Tibial nerve (tissue), 4 donors: Measurements from ENCODE around the gene COA4. TPM values are rescaled to one million over a fixed set of nuclear protein-coding genes. Genes with fewer than 3 reads are reported as not detected.
A peak's percentile ranks its signal among the peaks of the same experiment; 100 is the strongest.

Experiments used
- DNase-seq, 2 donors: peaks; one replicate each; pipeline ENCODE4 v3.0.0-alpha.2; 2019; ENCODE audit warnings: low spot score in 2 of 2
- H3K27ac ChIP-seq, 4 donors: fragments of 200-600 bp; sonication (generic) in 3 of 4; one replicate each; pipeline ENCODE4 v1.5.1; 2017 to 2019; ENCODE audit warnings: mild to moderate bottlenecking in 1 of 4
- H3K27me3 ChIP-seq, 2 donors: fragments of 200-600 bp; sonication (generic) in 1 of 2; one replicate each; pipeline versions ENCODE4 v1.5.1 to v1.6.0; 2017 to 2019
- H3K36me3 ChIP-seq, 3 donors: fragments of 200-600 bp; sonication (generic); one replicate each; pipeline ENCODE4 v1.5.1; 2018 to 2019
- H3K4me1 ChIP-seq, 4 donors: fragments of 200-600 bp; sonication (generic) in 3 of 4; one replicate each; pipeline ENCODE4 v1.5.1; 2017 to 2019
- H3K4me3 ChIP-seq, 4 donors: fragments of 200-600 bp; sonication (generic) in 3 of 4; one replicate each; pipeline ENCODE4 v1.5.1; 2017 to 2019; ENCODE audit warnings: mild to moderate bottlenecking in 1 of 4, moderate library complexity in 1 of 4
- H3K9me3 ChIP-seq, 4 donors: fragments of 200-600 bp; sonication (generic) in 3 of 4; one replicate each; pipeline ENCODE4 v1.5.1; 2017 to 2019
- CTCF ChIP-seq, 5 experiments: fragments of 200-600 bp in 3 of 5; fragments of 450-650 bp in 2 of 5; sonication (generic) in 3 of 5; IDR thresholded peaks; one replicate each; pipeline ENCODE4 v1.5.1; 2016 to 2019; ENCODE audit warnings: antibody characterized with exemption in 5 of 5, mild to moderate bottlenecking in 3 of 5, moderate library complexity in 2 of 5
- EP300 ChIP-seq, 2 donors: sonication (generic); formaldehyde crosslinking; IDR thresholded peaks; one replicate each; pipeline ENCODE4 v1.6.1; 2017; ENCODE audit warnings: antibody characterized with exemption in 2 of 2, mild to moderate bottlenecking in 1 of 2
- POLR2A ChIP-seq, 2 donors: fragments of 450-650 bp; IDR thresholded peaks; one replicate each; pipeline ENCODE4 v1.6.1; 2017; ENCODE audit warnings: antibody characterized with exemption in 2 of 2, mild to moderate bottlenecking in 2 of 2, moderate library complexity in 2 of 2
- WGBS, 2 donors: methylation state at CpG; one replicate each; pipeline ENCODE4 v1.1.5; 2018; 5-methylcytosine and 5-hydroxymethylcytosine counted together
- total RNA-seq, 4 donors: library from RNA; depleted of rRNA; stranded (reverse); fragments of >200 nt; gene quantifications; one replicate each; pipeline ENCODE4 v1.1.0, GENCODE V29; 2016

COA4 gene
- total RNA-seq, 4 donors from 2014 or later = 63.2 to 100 (median 69.2) TPM

- 63 to 70% methylated on average over 2 of the region's 2 CpGs for WGBS, 2 donors
- Histone ChIP-seq H3K9me3 (no peaks in the 10 kb centered on the region), H3K4me3 (no peak overlapping the region), H3K27me3 (no peaks in the 10 kb centered on the region), H3K27ac (peak overlapping the region in 1 of 4 donors; percentile 1), H3K4me1 (no peaks in the 10 kb centered on the region), H3K36me3 (peaks cover 0 to 53% (median 5%) of the 10 kb centered on the region in 3 donors)
- no peak for DNase-seq
- TF ChIP-seq EP300 (IDR thresholded peaks at IDR 0.05) (no peak), POLR2A (IDR thresholded peaks at IDR 0.05) (no peak), CTCF (IDR thresholded peaks at IDR 0.05) (no peak)
These were observed 10.1 kb downstream of the COA4 start for GRCh38 chr11:73866586-73866996.

- H3K9me3 ChIP-seq = no peaks in the 10 kb centered on the region
- no peaks in the 10 kb centered on the region for H3K4me1 ChIP-seq
- H3K4me3 ChIP-seq = no peak overlapping the region
- TF ChIP-seq CTCF (IDR thresholded peaks at IDR 0.05) (no peak), POLR2A (IDR thresholded peaks at IDR 0.05) (no peak), EP300 (IDR thresholded peaks at IDR 0.05) (no peak)
- no peak for DNase-seq
- peaks cover 0 to 48% (median 5%) of the 10 kb centered on the region in 3 donors for H3K36me3 ChIP-seq
- H3K27me3 ChIP-seq = no peaks in the 10 kb centered on the region
- WGBS, 2 donors = 83 to 86% methylated on average over 5 of the region's 5 CpGs
- H3K27ac ChIP-seq = peak overlapping the region in 1 of 4 donors; percentile 1
These were observed 10.5 kb downstream of the COA4 start for GRCh38 chr11:73866095-73866579.

- DNase-seq = no peak
- Histone ChIP-seq H3K9me3 (no peaks in the 10 kb centered on the region), H3K27ac (no peak overlapping the region), H3K4me1 (peaks cover 0 to 1% (median 0%) of the 10 kb centered on the region in 4 donors), H3K36me3 (peaks cover 0 to 25% (median 5%) of the 10 kb centered on the region in 3 donors), H3K27me3 (no peaks in the 10 kb centered on the region), H3K4me3 (no peak overlapping the region)
- no peak for TF ChIP-seq CTCF (IDR thresholded peaks at IDR 0.05)
- no peak for TF ChIP-seq POLR2A (IDR thresholded peaks at IDR 0.05)
- TF ChIP-seq EP300 (IDR thresholded peaks at IDR 0.05) = no peak
- WGBS, 2 donors = 75 to 82% methylated on average over 4 of the region's 4 CpGs
These were observed 13.7 kb downstream of the COA4 start for GRCh38 chr11:73862986-73863385.

GRCh38 chr11:73860202-73860601 is 16.4 kb downstream of the COA4 start:
- TF ChIP-seq POLR2A (IDR thresholded peaks at IDR 0.05) = no peak
- no peak for TF ChIP-seq EP300 (IDR thresholded peaks at IDR 0.05)
- TF ChIP-seq CTCF (IDR thresholded peaks at IDR 0.05) = no peak
- peaks cover 0 to 24% (median 4%) of the 10 kb centered on the region in 3 donors for H3K36me3 ChIP-seq
- H3K27me3 ChIP-seq = no peaks in the 10 kb centered on the region
- no peak overlapping the region for H3K27ac ChIP-seq
- no peak for DNase-seq
- H3K4me3 ChIP-seq = no peak overlapping the region
- H3K4me1 ChIP-seq = peaks cover 0 to 19% (median 6%) of the 10 kb centered on the region in 4 donors
- 77 to 78% methylated on average over 2 of the region's 2 CpGs for WGBS, 2 donors
- no peaks in the 10 kb centered on the region for H3K9me3 ChIP-seq

GRCh38 chr11:73859671-73860070 is 17.0 kb downstream of the COA4 start:
- H3K27ac ChIP-seq = no peak overlapping the region
- no peak for TF ChIP-seq CTCF (IDR thresholded peaks at IDR 0.05)
- no peak for TF ChIP-seq POLR2A (IDR thresholded peaks at IDR 0.05)
- TF ChIP-seq EP300 (IDR thresholded peaks at IDR 0.05) = no peak

More at GRCh38 chr11:73859671-73860070, 17.0 kb downstream of the COA4 start:
- no peaks in the 10 kb centered on the region for H3K9me3 ChIP-seq
- H3K4me3 ChIP-seq = no peak overlapping the region
- peaks cover 0 to 20% (median 6%) of the 10 kb centered on the region in 4 donors for H3K4me1 ChIP-seq
- no peaks in the 10 kb centered on the region for H3K27me3 ChIP-seq
- peaks cover 0 to 19% (median 0%) of the 10 kb centered on the region in 3 donors for H3K36me3 ChIP-seq
- DNase-seq = no peak
- 96% methylated on average over 2 of the region's 2 CpGs for WGBS, 2 donors
